HEK293 (cell line): ENCODE results near the gene KIF11.
A peak's percentile ranks its signal among the peaks of the same experiment; 100 is the strongest.

Experiments used
- IKZF3 ChIP-seq: fragments of 450-650 bp; IDR thresholded peaks from 2 replicates; pipeline ENCODE4 v1.5.0; 2018; ENCODE audit warnings: missing biosample characterization, mild to moderate bottlenecking, missing genetic modification characterization, moderate library complexity
- INSM2 ChIP-seq: fragments of 450-650 bp; formaldehyde crosslinking; IDR thresholded peaks from 2 replicates; pipeline ENCODE4 v1.5.1; 2016; ENCODE audit warnings: missing biosample characterization, missing genetic modification characterization
- KLF9 ChIP-seq: fragments of 450-650 bp; formaldehyde crosslinking; IDR thresholded peaks from 2 replicates; pipeline ENCODE4 v1.5.1; 2016; ENCODE audit warnings: missing biosample characterization, missing genetic modification characterization, low read depth
- MYNN ChIP-seq: fragments of 450-650 bp; formaldehyde crosslinking; IDR thresholded peaks from 2 replicates; pipeline ENCODE4 v1.5.1; 2016; ENCODE audit warnings: missing biosample characterization, missing genetic modification characterization, borderline replicate concordance
- ZBTB20 ChIP-seq: fragments of 450-650 bp; formaldehyde crosslinking; IDR thresholded peaks from 2 replicates; pipeline ENCODE4 v1.5.1; 2016; ENCODE audit warnings: missing biosample characterization, missing genetic modification characterization
- ZBTB48 ChIP-seq: fragments of 450-650 bp; formaldehyde crosslinking; IDR thresholded peaks from 2 replicates; pipeline ENCODE4 v1.5.1; 2016; ENCODE audit warnings: missing biosample characterization, missing genetic modification characterization
- ZEB2 ChIP-seq: fragments of 450-650 bp; formaldehyde crosslinking; IDR thresholded peaks from 2 replicates; pipeline ENCODE4 v1.5.1; 2016; ENCODE audit warnings: missing biosample characterization, missing genetic modification characterization
- ZIC2 ChIP-seq: fragments of 450-650 bp; formaldehyde crosslinking; IDR thresholded peaks from 2 replicates; pipeline ENCODE4 v1.5.1; 2016; ENCODE audit warnings: missing biosample characterization, missing genetic modification characterization
- ZNF140 ChIP-seq: fragments of 450-650 bp; formaldehyde crosslinking; IDR thresholded peaks from 2 replicates; pipeline ENCODE4 v1.5.1; 2016; ENCODE audit warnings: missing biosample characterization, missing genetic modification characterization
- ZNF175 ChIP-seq: fragments of 450-650 bp; formaldehyde crosslinking; IDR thresholded peaks from 2 replicates; pipeline ENCODE4 v1.5.1; 2016; ENCODE audit warnings: missing biosample characterization, missing genetic modification characterization
- ZNF362 ChIP-seq: fragments of 450-650 bp; formaldehyde crosslinking; IDR thresholded peaks from 2 replicates; pipeline ENCODE4 v1.5.1; 2016; ENCODE audit warnings: missing biosample characterization, missing genetic modification characterization
- ZNF394 ChIP-seq: fragments of 450-650 bp; formaldehyde crosslinking; IDR thresholded peaks from 2 replicates; pipeline ENCODE4 v1.5.1; 2016; ENCODE audit warnings: missing biosample characterization, missing genetic modification characterization, mild to moderate bottlenecking, moderate library complexity, borderline replicate concordance
- ZNF449 ChIP-seq: fragments of 450-650 bp; formaldehyde crosslinking; IDR thresholded peaks from 2 replicates; pipeline ENCODE4 v1.5.1; 2017; ENCODE audit warnings: missing biosample characterization, mild to moderate bottlenecking, missing genetic modification characterization, moderate library complexity
- ZNF600 ChIP-seq: fragments of 450-650 bp; formaldehyde crosslinking; IDR thresholded peaks from 2 replicates; pipeline ENCODE4 v1.5.1; 2016; ENCODE audit warnings: missing biosample characterization, missing genetic modification characterization
- ZNF629 ChIP-seq: fragments of 450-650 bp; formaldehyde crosslinking; IDR thresholded peaks from 2 replicates; pipeline ENCODE4 v1.5.1; 2017; ENCODE audit warnings: missing biosample characterization, missing genetic modification characterization
- ZNF692 ChIP-seq: fragments of 450-650 bp; formaldehyde crosslinking; IDR thresholded peaks from 2 replicates; pipeline ENCODE4 v1.5.1; 2016; ENCODE audit warnings: missing biosample characterization, missing genetic modification characterization
- ZSCAN30 ChIP-seq: fragments of 450-650 bp; IDR thresholded peaks from 2 replicates; pipeline ENCODE4 v1.5.1; 2018; ENCODE audit warnings: missing biosample characterization, mild to moderate bottlenecking, missing genetic modification characterization, moderate library complexity
- ZXDB ChIP-seq: fragments of 450-650 bp; formaldehyde crosslinking; IDR thresholded peaks from 2 replicates; pipeline ENCODE4 v1.5.1; 2016; ENCODE audit warnings: missing biosample characterization, missing genetic modification characterization
- TF ChIP-seq, protein P1 (sequence below): fragments of 450-650 bp; formaldehyde crosslinking; conservative IDR thresholded peaks from 2 replicates; pipeline ENCODE4 v1.5.1; 2016; ENCODE audit warnings: low read depth, missing biosample characterization, missing genetic modification characterization

The KIF11 gene

DNA sequence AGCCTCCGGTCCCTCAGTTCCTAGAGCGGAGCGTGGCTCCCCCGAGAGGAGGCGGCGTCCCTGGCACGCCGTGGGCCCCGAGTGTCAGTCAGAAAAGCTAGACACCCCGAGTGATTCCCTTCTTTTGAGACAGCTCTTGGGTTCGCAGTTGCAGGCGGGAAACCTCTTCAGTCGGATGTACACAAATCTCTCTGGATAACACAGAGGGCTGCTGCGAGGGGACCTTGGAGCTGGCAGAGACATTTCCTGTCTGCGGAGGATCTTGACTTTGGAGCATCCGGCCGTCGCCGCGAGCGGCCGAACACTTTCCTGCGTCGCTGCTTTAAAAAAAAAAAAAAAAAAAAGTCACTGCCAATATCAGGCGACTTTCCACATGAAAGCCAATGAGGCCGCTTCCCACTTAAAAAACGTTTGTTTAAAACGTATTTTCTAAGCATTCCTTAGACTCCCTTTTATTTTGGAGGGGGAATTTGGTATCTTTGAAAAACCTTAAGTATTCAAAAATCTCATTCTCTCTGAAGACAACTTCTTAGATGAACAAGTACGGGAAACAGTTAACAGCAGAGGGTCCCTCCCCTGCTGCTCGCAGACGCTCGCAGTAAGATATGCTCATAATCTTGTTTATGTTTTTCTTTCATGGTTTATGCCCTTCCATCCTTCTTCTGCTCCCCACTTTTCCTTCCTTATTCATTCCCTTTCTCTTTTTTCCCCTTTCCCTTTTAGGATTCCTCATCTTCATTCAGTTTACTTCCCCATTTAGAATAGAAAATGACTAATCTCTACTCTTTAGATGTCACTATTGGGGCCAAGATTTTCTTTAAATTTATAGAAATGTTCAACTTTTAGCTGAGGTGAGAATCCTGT, 106.8 kb downstream of the KIF11 start (continued):
- TF ChIP-seq, protein P1, sequence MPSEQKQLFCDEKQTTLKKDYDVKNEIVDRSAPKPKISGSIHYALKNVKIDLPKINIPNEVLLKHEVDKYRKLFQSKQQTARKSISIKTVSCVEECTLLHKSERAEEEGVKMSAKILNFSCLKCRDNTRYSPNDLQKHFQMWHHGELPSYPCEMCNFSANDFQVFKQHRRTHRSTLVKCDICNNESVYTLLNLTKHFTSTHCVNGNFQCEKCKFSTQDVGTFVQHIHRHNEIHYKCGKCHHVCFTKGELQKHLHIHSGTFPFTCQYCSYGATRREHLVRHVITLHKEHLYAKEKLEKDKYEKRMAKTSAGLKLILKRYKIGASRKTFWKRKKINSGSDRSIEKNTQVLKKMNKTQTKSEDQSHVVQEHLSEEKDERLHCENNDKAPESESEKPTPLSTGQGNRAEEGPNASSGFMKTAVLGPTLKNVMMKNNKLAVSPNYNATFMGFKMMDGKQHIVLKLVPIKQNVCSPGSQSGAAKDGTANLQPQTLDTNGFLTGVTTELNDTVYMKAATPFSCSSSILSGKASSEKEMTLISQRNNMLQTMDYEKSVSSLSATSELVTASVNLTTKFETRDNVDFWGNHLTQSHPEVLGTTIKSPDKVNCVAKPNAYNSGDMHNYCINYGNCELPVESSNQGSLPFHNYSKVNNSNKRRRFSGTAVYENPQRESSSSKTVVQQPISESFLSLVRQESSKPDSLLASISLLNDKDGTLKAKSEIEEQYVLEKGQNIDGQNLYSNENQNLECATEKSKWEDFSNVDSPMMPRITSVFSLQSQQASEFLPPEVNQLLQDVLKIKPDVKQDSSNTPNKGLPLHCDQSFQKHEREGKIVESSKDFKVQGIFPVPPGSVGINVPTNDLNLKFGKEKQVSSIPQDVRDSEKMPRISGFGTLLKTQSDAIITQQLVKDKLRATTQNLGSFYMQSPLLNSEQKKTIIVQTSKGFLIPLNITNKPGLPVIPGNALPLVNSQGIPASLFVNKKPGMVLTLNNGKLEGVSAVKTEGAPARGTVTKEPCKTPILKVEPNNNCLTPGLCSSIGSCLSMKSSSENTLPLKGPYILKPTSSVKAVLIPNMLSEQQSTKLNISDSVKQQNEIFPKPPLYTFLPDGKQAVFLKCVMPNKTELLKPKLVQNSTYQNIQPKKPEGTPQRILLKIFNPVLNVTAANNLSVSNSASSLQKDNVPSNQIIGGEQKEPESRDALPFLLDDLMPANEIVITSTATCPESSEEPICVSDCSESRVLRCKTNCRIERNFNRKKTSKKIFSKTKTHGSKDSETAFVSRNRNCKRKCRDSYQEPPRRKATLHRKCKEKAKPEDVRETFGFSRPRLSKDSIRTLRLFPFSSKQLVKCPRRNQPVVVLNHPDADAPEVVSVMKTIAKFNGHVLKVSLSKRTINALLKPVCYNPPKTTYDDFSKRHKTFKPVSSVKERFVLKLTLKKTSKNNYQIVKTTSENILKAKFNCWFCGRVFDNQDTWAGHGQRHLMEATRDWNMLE (tag by site-specific recombination): peak; percentile 73
- TF ChIP-seq ZNF394 (tag by site-specific recombination) (0 out of 2 replicates have a peak, but pooled peaks have one; percentile 31), ZXDB (tag by site-specific recombination) (peak; percentile 51; the same call in 1 of the 2 replicates), ZBTB48 (tag by site-specific recombination) (peak; percentile 82; the same call in 1 of the 2 replicates), IKZF3 (tag by site-specific recombination) (0 out of 2 replicates have a peak, but pooled peaks have one; percentile 12), ZNF449 (tag by site-specific recombination) (no peak), MYNN (peak; percentile 81), ZIC2 (peak; percentile 67), ZNF692 (tag by site-specific recombination) (peak; percentile 99), ZNF362 (tag by site-specific recombination) (peak; percentile 97), ZNF175 (tag by site-specific recombination) (no peak), ZNF600 (peak; percentile 20), INSM2 (tag by site-specific recombination) (no peak), ZNF629 (peak; percentile 46; the same call in 1 of the 2 replicates), ZSCAN30 (tag by site-specific recombination) (peak; percentile 37; the same call in 1 of the 2 replicates), KLF9 (tag by site-specific recombination) (peak; percentile 13; the same call in 1 of the 2 replicates), ZBTB20 (tag by site-specific recombination) (peak; percentile 83; the same call in 1 of the 2 replicates), ZNF140 (tag by site-specific recombination) (no peak), ZEB2 (0 out of 2 replicates have a peak, but pooled peaks have one; percentile 47)
